ENCODE measurements around the gene LRIG3.

Gene LRIG3

GRCh38 chr12:58942345-58942744, 22.0 kb upstream of the LRIG3 start:
- TF ChIP-seq GABPA (IDR thresholded peaks at IDR 0.05; ENCODE audit: low read depth) (no peak), POLR2AphosphoS5 (IDR thresholded peaks at IDR 0.05; ENCODE audit: low read depth) (no peak), SPI1 (IDR thresholded peaks at IDR 0.05; ENCODE audit: borderline replicate concordance, low read depth) (no peak)
- TF ChIP-seq, protein P1, sequence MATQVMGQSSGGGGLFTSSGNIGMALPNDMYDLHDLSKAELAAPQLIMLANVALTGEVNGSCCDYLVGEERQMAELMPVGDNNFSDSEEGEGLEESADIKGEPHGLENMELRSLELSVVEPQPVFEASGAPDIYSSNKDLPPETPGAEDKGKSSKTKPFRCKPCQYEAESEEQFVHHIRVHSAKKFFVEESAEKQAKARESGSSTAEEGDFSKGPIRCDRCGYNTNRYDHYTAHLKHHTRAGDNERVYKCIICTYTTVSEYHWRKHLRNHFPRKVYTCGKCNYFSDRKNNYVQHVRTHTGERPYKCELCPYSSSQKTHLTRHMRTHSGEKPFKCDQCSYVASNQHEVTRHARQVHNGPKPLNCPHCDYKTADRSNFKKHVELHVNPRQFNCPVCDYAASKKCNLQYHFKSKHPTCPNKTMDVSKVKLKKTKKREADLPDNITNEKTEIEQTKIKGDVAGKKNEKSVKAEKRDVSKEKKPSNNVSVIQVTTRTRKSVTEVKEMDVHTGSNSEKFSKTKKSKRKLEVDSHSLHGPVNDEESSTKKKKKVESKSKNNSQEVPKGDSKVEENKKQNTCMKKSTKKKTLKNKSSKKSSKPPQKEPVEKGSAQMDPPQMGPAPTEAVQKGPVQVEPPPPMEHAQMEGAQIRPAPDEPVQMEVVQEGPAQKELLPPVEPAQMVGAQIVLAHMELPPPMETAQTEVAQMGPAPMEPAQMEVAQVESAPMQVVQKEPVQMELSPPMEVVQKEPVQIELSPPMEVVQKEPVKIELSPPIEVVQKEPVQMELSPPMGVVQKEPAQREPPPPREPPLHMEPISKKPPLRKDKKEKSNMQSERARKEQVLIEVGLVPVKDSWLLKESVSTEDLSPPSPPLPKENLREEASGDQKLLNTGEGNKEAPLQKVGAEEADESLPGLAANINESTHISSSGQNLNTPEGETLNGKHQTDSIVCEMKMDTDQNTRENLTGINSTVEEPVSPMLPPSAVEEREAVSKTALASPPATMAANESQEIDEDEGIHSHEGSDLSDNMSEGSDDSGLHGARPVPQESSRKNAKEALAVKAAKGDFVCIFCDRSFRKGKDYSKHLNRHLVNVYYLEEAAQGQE (IDR thresholded peaks at IDR 0.05; ENCODE audit: insufficient replicate concordance, low read depth): no peak
- TF ChIP-seq, protein P2, sequence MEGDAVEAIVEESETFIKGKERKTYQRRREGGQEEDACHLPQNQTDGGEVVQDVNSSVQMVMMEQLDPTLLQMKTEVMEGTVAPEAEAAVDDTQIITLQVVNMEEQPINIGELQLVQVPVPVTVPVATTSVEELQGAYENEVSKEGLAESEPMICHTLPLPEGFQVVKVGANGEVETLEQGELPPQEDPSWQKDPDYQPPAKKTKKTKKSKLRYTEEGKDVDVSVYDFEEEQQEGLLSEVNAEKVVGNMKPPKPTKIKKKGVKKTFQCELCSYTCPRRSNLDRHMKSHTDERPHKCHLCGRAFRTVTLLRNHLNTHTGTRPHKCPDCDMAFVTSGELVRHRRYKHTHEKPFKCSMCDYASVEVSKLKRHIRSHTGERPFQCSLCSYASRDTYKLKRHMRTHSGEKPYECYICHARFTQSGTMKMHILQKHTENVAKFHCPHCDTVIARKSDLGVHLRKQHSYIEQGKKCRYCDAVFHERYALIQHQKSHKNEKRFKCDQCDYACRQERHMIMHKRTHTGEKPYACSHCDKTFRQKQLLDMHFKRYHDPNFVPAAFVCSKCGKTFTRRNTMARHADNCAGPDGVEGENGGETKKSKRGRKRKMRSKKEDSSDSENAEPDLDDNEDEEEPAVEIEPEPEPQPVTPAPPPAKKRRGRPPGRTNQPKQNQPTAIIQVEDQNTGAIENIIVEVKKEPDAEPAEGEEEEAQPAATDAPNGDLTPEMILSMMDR (IDR thresholded peaks at IDR 0.05; ENCODE audit: insufficient read depth, low read length): no peak
- H3K27me3 ChIP-seq (ENCODE audit: insufficient read depth, poor library complexity, severe bottlenecking): no peaks in the 10 kb centered on the region
- DNase-seq (ENCODE audit: low read depth in 1 of 2, low spot score in 1 of 2): no peak
- no peak overlapping the region for H3K27ac ChIP-seq (replicated peaks)
- H3K4me3 ChIP-seq (replicated peaks; ENCODE audit: insufficient read depth, low read length): no peak overlapping the region

DNA sequence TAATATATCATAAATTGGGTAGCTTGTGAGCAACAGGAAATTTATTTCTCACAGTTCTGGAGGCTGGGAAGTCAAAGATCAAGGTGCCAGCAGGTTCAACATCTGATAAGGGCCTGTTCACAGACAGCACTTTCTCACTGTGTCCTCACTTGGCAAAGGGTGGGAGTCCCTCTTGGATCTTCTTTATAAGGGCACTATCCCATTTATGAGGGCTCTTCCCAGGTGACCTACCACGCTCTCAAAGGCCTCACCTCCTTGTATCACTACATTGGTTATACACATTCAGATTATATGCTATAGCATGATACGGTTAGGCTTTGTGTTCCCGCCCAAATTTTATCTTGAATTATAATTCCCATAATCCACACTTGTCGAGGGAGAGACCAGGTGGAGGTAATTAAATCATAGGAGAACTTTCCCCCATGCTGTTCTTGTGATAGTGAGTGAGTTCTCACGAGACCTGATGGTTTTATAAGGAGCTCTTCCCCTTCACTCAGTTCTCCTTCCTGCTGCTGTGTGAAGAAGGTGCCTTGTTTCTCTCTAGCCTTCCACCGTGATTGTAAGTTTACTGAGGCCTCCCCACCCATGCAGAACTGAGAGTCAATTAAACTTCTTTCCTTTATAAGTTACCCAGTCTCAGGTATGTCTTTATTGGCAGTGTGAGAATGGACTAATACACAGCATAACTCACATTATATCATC, 19.2 kb upstream of the LRIG3 start:
- no peak for DNase-seq (ENCODE audit: low read depth in 1 of 2, low spot score in 1 of 2)
- TF ChIP-seq POLR2AphosphoS5 (IDR thresholded peaks at IDR 0.05; ENCODE audit: low read depth) (no peak), GABPA (IDR thresholded peaks at IDR 0.05; ENCODE audit: low read depth) (no peak), SPI1 (IDR thresholded peaks at IDR 0.05; ENCODE audit: borderline replicate concordance, low read depth) (no peak)
- TF ChIP-seq, protein P2 (IDR thresholded peaks at IDR 0.05; ENCODE audit: insufficient read depth, low read length): no peak
- TF ChIP-seq, protein P1 (IDR thresholded peaks at IDR 0.05; ENCODE audit: insufficient replicate concordance, low read depth): no peak

GRCh38 chr12:58938440-58938839, 18.1 kb upstream of the LRIG3 start:
- no peak overlapping the region for H3K4me3 ChIP-seq (replicated peaks; ENCODE audit: insufficient read depth, low read length)
- no peak for DNase-seq (ENCODE audit: low read depth in 1 of 2, low spot score in 1 of 2)
- TF ChIP-seq GABPA (IDR thresholded peaks at IDR 0.05; ENCODE audit: low read depth): no peak
- TF ChIP-seq POLR2AphosphoS5 (IDR thresholded peaks at IDR 0.05; ENCODE audit: low read depth): no peak
- TF ChIP-seq, protein P1 (IDR thresholded peaks at IDR 0.05; ENCODE audit: insufficient replicate concordance, low read depth): no peak
- TF ChIP-seq, protein P2 (IDR thresholded peaks at IDR 0.05; ENCODE audit: insufficient read depth, low read length): no peak
- no peak overlapping the region for H3K27ac ChIP-seq (replicated peaks)
- H3K27me3 ChIP-seq (ENCODE audit: insufficient read depth, poor library complexity, severe bottlenecking): no peaks in the 10 kb centered on the region

More for the DNA sequence above, 19.2 kb upstream of the LRIG3 start:
- Histone ChIP-seq H3K4me3 (replicated peaks; ENCODE audit: insufficient read depth, low read length) (no peak overlapping the region), H3K27me3 (ENCODE audit: insufficient read depth, poor library complexity, severe bottlenecking) (no peaks in the 10 kb centered on the region), H3K27ac (replicated peaks) (no peak overlapping the region)
